NCI-H2227 (cell line): ENCODE results near the gene LYL1.

ENCODE experiments used
- DNase-seq: peaks from one replicate; lab custom pipeline; 2025; ENCODE audit not compliant: unreplicated experiment; lab: John Stamatoyannopoulos, UW

LYL1 gene

DNA sequence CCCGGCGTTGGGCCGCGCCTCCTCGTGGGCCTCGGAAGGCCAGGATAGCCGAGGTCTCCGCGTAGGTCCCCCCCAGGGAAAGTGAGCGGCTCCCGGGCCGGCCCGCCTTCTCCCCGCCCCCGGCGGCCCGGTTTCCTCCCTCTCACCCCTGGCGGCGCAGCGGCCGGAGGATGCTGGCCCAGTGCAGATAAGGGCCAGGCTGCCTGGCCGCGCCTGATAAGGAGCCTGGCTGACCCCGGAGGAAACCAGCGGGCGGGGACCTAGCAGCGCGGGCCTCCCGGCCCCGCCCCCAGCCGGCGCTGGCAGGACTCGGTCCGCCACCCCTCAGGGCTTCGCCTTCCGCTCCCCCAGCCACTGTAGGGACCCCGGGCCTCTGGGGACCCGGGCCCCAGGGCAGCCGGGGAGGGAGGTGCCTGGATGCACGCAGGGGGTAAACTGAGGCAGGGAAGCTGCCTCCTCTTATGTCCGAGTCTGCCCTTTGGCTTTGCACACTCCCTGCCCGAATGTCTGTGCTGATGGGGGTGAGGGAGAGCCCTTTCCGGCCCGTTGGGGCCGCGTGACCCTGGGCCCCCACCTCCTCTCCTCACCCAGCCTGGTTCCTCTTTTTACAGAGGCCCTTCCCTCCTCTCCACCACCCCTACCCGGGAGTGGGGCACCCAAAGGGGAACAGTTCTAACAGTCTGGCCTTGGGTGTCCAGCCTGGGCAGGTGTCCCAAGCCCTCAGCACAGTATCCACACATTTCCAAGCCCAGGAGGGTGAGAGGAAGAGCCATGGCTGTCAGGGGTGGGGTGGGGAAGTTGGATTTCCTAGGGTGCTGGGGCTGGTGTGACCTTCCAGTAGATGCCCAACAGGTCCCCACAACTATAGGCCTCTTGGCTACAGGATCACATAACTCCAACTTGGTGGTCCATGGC lies at the start of gene LYL1:
TSS of gene LYL1 (minus strand) at position 193 of the 915 bp plus-strand sequence. CDS start 1,687 bp downstream, outside the sequence.
- DNase-seq, result peak; percentile 39

- DNase-seq, result peak; percentile 95
Measured at GRCh38 chr19:13151605-13152355, 49.1 kb upstream of the LYL1 start.

DNA sequence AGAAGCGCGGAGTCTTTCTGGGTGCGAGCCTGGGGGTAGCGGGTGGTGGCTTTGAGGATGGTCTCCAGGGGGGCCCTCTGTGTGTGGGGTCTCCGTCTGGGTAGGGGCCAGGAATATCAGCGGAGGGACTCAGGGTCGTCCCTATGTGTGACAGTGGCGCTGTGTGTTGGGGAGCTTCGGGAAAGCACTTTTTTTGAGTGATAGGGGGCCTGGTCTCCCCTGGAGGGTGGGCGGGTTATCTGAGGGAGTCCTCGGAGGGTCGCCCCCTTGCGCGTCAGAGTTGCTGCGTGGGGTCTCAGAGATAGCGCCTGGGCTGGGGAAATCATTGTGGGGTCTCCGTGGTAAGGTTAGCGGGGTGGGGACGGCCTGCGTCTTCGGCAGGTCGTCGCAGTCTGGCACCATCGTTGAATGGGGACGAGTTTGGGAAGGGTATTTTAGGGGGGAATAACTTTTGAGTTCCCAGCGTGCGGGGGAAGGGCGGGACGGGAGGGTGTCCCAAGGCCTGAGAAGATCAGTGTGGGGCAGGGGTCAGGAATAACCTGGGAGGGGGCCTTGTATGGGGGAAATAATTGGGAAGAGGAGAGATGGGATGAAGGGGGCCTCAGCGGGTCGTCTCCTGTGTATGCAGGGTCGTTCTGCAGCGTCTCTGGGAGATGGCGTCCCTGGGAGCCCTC lies 48.4 kb upstream of the LYL1 start:
- no peak for DNase-seq

- peak; percentile 90 for DNase-seq
Measured at GRCh38 chr19:13150187-13150930, 47.7 kb upstream of the LYL1 start, which contains the start of the genes IER2 and STX10. Gene IER2, plus strand, starts transcription at chr19:13150411. Its CDS starts 2,776 bp downstream, at chr19:13153187. Gene STX10, minus strand, starts transcription at chr19:13150375. Its CDS starts 202 bp downstream, at chr19:13150173.

DNA sequence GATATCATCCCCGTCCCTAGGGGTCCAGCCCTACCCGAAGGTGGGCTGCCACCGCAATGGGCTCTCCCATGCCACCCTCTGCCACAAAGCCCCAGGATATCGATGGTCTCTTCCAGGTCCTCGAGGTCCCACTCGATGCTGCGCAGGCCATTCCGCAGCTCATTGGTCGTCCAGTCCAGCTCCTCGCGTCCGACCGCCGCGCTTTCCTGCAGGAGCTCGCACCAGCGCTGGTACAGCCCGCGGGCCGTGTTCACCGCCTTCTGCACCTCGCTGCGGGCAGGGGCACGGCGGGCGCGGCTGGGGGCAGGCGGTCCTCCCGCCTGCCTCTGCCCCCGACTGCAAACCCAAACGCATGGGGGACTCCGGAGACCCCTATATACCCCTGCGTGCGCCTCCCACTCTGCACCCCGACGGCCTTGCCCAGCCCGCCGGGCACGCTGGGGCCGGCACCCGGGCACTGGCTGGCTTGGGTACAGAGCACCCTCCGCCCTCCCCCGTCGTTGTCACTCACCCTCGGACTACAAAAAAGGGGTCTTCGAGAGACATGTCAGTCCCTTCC lies 47.0 kb upstream of the LYL1 start:
- peak; percentile 64 for DNase-seq

DNA sequence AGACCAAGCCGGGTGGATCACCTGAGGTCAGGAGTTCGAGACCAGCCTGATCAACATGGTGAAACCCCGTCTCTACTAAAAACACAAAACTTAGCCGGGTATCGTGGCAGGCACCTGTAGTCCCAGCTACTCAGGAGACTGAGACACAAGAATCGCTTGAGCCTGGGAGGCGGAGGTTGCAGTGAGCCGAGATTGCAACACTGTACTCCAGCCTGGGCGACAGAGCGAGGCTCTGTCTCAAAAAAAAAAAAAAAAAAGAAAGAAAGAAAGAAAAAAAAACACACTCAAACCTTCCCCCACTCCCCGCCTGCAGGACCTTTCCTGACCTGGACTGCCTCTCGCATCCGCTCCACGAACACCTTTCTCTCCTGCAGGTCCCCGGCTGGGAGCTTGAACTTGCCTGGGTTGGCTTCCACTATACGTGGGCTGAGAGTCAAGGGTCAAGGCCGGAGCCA lies 46.5 kb upstream of the LYL1 start:
- peak; percentile 43 for DNase-seq

- no peak for DNase-seq
Measured at GRCh38 chr19:13146763-13147563, 44.3 kb upstream of the LYL1 start.

DNA sequence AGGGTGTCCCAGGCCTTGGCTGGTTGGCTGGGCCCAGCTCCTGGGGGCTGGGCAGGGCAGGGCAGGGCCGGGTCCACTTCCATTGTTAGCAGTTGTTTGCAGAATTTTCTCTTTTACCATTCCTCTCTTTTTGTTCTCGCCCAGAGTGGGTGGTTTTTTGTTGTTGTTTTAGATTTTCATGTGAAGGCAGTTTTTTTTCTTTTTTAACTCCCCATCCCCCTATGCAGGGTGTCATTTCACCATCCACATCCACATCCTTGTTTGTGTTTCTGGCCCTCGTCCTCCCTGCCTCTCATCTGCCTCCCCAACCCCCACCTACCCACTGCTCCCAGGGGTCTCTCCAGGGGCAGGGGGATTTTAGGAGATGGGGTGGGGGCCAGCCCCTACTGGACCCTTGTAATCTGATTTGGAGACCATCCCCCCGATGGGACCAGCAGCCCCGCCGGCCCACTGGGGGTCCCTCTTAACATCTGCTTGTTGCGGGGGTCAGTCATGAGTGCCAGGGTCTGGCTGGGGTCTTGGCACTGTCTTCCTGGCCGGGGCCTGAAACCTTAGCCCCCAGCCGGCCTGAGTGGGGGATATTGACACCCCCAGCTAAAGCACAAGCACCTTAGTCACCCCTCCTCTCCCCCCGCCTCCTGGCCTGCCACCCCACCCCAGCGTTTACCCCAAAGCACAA lies 37.1 kb upstream of the LYL1 start:
- no peak for DNase-seq

DNA sequence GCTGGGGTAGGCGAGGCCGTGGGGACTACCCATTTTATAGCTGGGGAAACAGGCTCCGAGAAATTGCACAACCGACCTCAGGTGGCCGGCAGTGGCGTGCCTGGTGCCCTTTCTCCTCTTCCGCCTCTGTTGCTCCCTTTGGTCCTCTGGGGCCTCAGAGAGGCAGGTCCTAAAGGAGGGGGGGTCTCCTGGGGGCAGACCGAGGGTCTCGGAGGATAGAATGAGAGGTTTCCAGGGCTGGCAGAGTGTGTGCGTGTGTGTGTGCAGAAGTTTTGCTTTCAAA lies 36.2 kb upstream of the LYL1 start:
- DNase-seq, result no peak

DNA sequence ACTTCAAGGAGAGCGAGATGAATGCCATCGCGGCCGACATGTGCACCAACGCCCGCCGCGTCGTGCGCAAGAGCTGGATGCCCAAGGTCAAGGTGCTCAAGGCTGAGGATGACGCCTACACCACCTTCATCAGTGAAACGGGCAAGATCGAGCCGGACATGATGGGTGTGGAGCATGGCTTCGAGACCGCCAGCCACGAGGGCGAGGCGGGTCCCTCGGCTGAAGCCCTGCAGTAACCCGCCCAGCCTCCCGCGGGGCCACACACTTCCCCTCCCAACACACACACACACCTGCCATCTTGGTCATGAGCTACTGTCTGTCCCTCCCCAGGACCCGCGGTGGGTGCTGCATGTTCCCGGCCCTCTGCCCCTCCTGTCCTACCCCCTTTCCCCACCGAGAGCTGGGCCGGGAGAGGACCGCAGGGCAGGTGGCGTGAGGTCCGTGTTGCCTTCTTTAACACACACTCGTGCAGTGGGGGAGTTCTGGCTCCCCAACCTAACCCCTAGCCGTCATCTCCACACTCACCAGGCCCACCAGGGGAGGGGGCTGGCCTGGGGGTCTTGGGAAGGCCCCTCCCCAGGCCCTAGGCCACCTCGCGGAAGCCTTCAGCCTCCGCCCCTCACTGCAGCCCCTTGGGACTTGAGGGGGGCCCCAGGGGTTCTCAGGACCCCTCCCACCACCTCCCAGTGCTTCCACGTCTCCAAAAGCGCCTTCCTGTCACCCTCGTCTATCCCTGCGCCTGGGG lies 35.7 kb upstream of the LYL1 start:
- no peak for DNase-seq

DNA sequence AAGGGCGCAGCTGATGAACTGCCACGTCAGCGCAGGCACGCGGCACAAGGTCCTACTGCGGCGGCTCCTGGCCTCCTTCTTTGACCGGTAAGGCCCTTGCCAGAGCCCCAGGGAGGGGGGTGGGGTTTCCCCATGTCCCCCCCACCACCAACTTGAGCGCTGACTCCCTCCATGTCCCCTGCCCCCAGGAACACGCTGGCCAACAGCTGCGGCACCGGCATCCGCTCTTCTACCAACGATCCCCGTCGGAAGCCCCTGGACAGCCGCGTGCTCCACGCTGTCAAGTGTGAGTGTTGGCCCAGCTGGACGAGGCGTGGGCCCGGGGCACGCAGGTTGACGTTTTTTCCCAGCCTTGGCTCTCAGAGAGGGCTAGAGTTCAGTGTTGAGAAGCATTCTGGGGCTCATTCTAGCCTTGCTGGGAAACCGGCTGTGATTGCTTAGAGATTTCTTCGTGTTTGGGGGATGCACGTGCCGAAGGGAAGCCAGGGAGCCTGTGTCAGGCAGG lies 34.7 kb upstream of the LYL1 start:
- no peak for DNase-seq

DNA sequence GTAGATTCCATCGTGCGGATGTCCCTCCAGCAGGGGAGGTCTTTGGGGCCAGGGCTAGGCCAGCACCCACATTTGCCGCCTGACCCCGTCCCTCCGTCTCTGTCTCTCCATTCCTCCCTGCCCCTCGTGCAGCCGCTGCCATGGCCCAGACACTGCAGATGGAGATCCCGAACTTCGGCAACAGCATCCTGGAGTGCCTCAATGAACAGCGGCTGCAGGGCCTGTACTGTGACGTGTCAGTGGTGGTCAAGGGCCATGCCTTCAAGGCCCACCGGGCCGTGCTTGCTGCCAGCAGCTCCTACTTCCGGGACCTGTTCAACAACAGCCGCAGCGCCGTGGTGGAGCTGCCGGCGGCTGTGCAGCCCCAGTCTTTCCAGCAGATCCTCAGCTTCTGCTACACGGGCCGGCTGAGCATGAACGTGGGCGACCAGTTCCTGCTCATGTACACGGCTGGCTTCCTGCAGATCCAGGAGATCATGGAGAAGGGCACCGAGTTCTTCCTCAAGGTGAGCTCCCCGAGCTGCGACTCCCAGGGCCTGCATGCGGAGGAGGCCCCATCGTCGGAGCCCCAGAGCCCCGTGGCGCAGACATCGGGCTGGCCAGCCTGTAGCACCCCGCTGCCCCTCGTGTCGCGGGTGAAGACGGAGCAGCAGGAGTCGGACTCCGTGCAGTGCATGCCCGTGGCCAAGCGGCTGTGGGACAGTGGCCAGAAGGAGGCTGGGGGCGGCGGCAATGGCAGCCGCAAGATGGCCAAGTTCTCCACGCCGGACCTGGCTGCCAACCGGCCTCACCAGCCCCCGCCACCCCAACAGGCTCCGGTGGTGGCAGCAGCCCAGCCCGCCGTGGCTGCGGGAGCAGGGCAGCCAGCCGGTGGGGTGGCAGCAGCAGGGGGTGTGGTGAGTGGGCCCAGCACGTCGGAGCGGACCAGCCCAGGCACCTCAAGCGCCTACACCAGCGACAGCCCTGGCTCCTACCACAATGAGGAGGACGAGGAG lies 32.7 kb upstream of the LYL1 start:
- no peak for DNase-seq

DNA sequence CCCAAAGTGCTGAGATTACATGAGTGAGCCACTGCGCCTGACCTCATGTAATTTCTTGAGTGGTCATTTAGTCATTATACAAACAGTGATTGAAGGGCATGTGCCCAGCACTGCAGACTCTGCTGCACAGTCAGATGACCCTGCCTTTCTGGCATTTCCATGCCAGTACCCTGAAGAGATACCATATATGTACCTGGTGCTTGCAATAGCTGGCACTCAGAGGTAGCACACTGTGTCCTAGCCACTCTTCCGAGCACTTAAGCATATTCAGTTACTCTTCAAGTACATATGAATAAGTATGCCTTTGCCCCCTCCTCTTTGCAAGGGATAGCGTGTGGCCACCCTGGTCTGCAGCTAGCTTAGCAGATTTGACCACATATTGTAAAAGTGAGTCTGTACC lies 32.0 kb upstream of the LYL1 start:
- no peak for DNase-seq

DNA sequence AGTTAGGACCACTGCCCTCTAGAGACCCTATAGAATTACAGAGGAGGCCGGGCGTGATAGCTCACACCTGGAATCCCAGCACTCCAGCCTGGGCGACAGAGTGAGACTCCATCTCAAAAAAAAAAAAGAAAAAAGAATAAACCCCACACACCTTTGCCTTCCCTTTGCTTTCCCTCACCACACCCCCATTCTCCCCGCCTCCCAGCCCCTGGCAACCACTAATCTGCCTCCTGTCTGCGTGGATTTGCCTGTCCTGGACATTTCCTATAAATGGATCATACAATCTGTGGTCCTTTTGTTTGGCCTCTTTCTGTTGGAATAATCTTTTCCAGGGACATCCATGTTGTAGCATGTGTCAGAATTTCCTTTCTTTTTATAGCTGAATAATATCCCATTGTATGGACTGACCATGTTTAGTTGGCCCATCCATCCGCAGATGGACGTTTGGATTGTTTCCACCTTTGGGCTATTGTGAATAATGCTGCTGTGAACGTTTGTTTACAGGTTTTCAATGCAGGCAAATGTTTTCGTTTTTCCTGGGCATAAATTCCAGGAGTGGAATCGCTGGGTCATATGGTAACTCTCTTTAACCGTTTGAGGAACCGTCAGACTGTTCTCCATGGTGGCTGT lies 30.7 kb upstream of the LYL1 start:
- DNase-seq, result no peak

GRCh38 chr19:13132471-13133180 lies 30.0 kb upstream of the LYL1 start:
- DNase-seq, result no peak
